Breast epithelium (tissue), 4 donors: ENCODE measurements around the gene ZNF440. TPM values are rescaled to one million over a fixed set of nuclear protein-coding genes. Genes with fewer than 3 reads are reported as not detected.
A peak's percentile ranks its signal among the peaks of the same experiment; 100 is the strongest.
"Not testable (repeated sequence)": the region's sequence is repeated elsewhere in the genome, so short reads cannot be mapped to it uniquely, and the experiment has no call there.

Experiments used
- DNase-seq, 2 donors: peaks; one replicate each; pipeline ENCODE4 v3.0.0-alpha.2; 2019; ENCODE audit warnings: low spot score in 2 of 2
- H3K27ac ChIP-seq, 2 donors: fragments of 200-600 bp; sonication (generic) in 1 of 2; one replicate each; pipeline ENCODE4 v1.5.1; 2016 to 2019; ENCODE audit warnings: mild to moderate bottlenecking in 1 of 2
- H3K27me3 ChIP-seq, 2 donors: fragments of 200-600 bp; sonication (generic) in 1 of 2; one replicate each; pipeline versions ENCODE4 v1.5.1 to v1.6.0; 2017 to 2019; ENCODE audit warnings: control low read depth in 1 of 2, mild to moderate bottlenecking in 1 of 2
- H3K36me3 ChIP-seq: fragments of 200-600 bp; one replicate; pipeline ENCODE4 v1.5.1; 2019
- H3K4me1 ChIP-seq, 2 donors: fragments of 200-600 bp; sonication (generic); one replicate each; pipeline ENCODE4 v1.5.1; 2016 to 2019; ENCODE audit warnings: control low read depth in 1 of 2
- H3K4me3 ChIP-seq, 3 donors: fragments of 200-600 bp; sonication (generic); 1 replicate in 2 of 3; 2 replicates in 1 of 3; pipeline ENCODE4 v1.5.1; 2016 to 2019; ENCODE audit warnings: mild to moderate bottlenecking in 3 of 3, moderate library complexity in 2 of 3
- H3K9me3 ChIP-seq, 2 donors: fragments of 200-600 bp; sonication (generic) in 1 of 2; one replicate each; pipeline ENCODE4 v1.5.1; 2016 to 2019; ENCODE audit warnings: control low read depth in 1 of 2
- CTCF ChIP-seq, 3 donors: fragments of 450-650 bp; IDR thresholded peaks; one replicate each; pipeline ENCODE4 v1.5.1; 2016 to 2017; ENCODE audit warnings: antibody characterized with exemption in 3 of 3, mild to moderate bottlenecking in 3 of 3, moderate library complexity in 3 of 3
- POLR2A ChIP-seq: fragments of 450-650 bp; IDR thresholded peaks from one replicate; pipeline ENCODE4 v1.6.1; 2016; ENCODE audit warnings: antibody characterized with exemption, mild to moderate bottlenecking, moderate library complexity
- POLR2AphosphoS5 ChIP-seq, 3 donors: sonication (generic); formaldehyde crosslinking; IDR thresholded peaks; one replicate each; pipeline ENCODE4 v1.6.1; 2017; ENCODE audit warnings: antibody characterized with exemption in 3 of 3
- intact Hi-C: fragments of 100-400 bp; cut with DNase I; formaldehyde crosslinking; loops from one replicate; pipeline ENCODE4 v1.15.1; 2023; ENCODE audit warnings: low total_unique reads
- total RNA-seq, 3 donors: library from RNA; depleted of rRNA; stranded (reverse); fragments of >200 nt; gene quantifications; one replicate each; pipeline ENCODE4 v1.1.0, GENCODE V29; 2016

Gene ZNF440
- total RNA-seq, 3 donors from 2014 or later, result 9.8 to 16.4 (median 16.0) TPM

GRCh38 chr19:11868188-11868587 is 54.1 kb downstream of the ZNF440 start:
- H3K9me3 ChIP-seq, result peaks cover 78 to 99% of the 10 kb centered on the region in 2 donors

GRCh38 chr19:11872624-11873023 is 58.6 kb downstream of the ZNF440 start:
- intact Hi-C loops, result no loop called here
- TF ChIP-seq CTCF (IDR thresholded peaks at IDR 0.05) (no peak), POLR2AphosphoS5 (IDR thresholded peaks at IDR 0.05) (no peak), POLR2A (no peak)
- peaks cover 6% of the 10 kb centered on the region for H3K36me3 ChIP-seq
- no peak overlapping the region for H3K27ac ChIP-seq
- no peaks in the 10 kb centered on the region for H3K4me1 ChIP-seq
- H3K4me3 ChIP-seq, result no peak overlapping the region
- H3K9me3 ChIP-seq, result peaks cover 41 to 55% of the 10 kb centered on the region in 2 donors
- DNase-seq, result no peak
- no peaks in the 10 kb centered on the region for H3K27me3 ChIP-seq

More at GRCh38 chr19:11868188-11868587, 54.1 kb downstream of the ZNF440 start:
- Histone ChIP-seq H3K36me3 (peaks cover 11% of the 10 kb centered on the region), H3K4me3 (no peak overlapping the region), H3K4me1 (no peaks in the 10 kb centered on the region), H3K27ac (no peak overlapping the region), H3K27me3 (no peaks in the 10 kb centered on the region)
- intact Hi-C loops, result no loop called here
- no peak for DNase-seq
- TF ChIP-seq POLR2AphosphoS5 (IDR thresholded peaks at IDR 0.05), result no peak

- intact Hi-C loops, result no loop called here
- Histone ChIP-seq H3K36me3 (no peaks in the 10 kb centered on the region), H3K9me3 (peaks cover 30 to 44% of the 10 kb centered on the region in 2 donors), H3K4me3 (no peak overlapping the region), H3K27ac (no peak overlapping the region), H3K4me1 (no peaks in the 10 kb centered on the region), H3K27me3 (no peaks in the 10 kb centered on the region)
- TF ChIP-seq CTCF (IDR thresholded peaks at IDR 0.05) (no peak), POLR2A (no peak), POLR2AphosphoS5 (IDR thresholded peaks at IDR 0.05) (no peak)
- no peak for DNase-seq
These were observed 59.7 kb downstream of the ZNF440 start for GRCh38 chr19:11873762-11874161.

DNA sequence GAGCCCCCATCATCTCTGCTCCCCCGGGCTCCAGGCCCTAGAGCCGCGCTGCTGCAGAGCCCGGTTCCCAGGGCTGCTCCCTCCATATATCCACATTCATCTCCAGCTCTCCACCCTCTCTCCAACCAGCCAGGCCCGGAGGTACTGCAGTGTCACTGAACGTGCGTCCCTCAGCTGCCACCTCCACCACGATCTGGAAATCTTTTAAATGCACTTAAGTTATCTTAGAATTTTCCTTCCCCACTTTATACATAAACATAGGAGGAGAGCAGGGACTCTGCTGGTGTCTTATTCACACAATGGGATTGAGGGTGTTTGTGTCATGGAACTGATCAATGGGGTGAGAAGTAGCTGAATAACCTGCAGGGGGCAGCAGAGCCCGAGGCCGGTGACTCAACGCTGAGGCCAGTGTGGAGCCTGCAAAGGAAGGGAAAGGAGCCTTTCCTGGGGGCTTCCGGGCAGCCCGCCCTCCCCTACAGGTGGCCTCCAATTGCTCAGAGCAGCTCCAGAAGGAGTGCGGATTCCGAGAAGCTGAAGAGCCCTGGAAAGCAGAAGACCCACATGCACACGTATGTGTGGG is 65.7 kb downstream of the ZNF440 start:
- H3K36me3 ChIP-seq, H3K4me3 ChIP-seq, DNase-seq, H3K4me1 ChIP-seq, H3K27ac ChIP-seq, H3K27me3 ChIP-seq, H3K9me3 ChIP-seq: not testable (repeated sequence)
- intact Hi-C loops, result loop anchor here (1.0 kb wide), 1 partner anchor 32 kb away; no protein-coding TSS in a partner anchor

GRCh38 chr19:11880598-11880997 is 66.5 kb downstream of the ZNF440 start:
- Histone ChIP-seq H3K27me3 (no peaks in the 10 kb centered on the region), H3K4me3 (no peak overlapping the region), H3K9me3 (no peaks in the 10 kb centered on the region), H3K27ac (no peak overlapping the region), H3K36me3 (no peaks in the 10 kb centered on the region), H3K4me1 (no peaks in the 10 kb centered on the region)
- no peak for TF ChIP-seq CTCF (IDR thresholded peaks at IDR 0.05)
- TF ChIP-seq POLR2A, result no peak
- no peak for TF ChIP-seq POLR2AphosphoS5 (IDR thresholded peaks at IDR 0.05)
- no peak for DNase-seq
- intact Hi-C loops, result no loop called here

- no peak overlapping the region for H3K27ac ChIP-seq
- intact Hi-C loops, result no loop called here
- TF ChIP-seq POLR2A, result no peak
- TF ChIP-seq CTCF (IDR thresholded peaks at IDR 0.05), result peak; percentile 17 to 71 (median 65)
These were observed 67.2 kb downstream of the ZNF440 start for GRCh38 chr19:11881151-11881800.

More at GRCh38 chr19:11881151-11881800, 67.2 kb downstream of the ZNF440 start:
- Histone ChIP-seq H3K9me3 (no peaks in the 10 kb centered on the region), H3K36me3 (no peaks in the 10 kb centered on the region), H3K4me3 (no peak overlapping the region), H3K27me3 (no peaks in the 10 kb centered on the region), H3K4me1 (no peaks in the 10 kb centered on the region)
- DNase-seq, result peak; percentile 26 to 61
